Aorta (tissue), 5 donors: ENCODE data around the gene RASSF4. TPM values are rescaled to one million over a fixed set of nuclear protein-coding genes. Genes with fewer than 3 reads are reported as not detected.

Experiments used
- ATAC-seq: fragments of 200-7000 bp; cut with Tn5 transposase; one replicate; pipeline ENCODE4 v1.9.1; 2022; ENCODE audit warnings: moderate library complexity; ENCODE audit not compliant: low FRiP score
- DNase-seq, 2 donors: peaks; one replicate each; pipeline ENCODE4 v3.0.0-alpha.2; 2020
- H3K27ac ChIP-seq, 2 donors: one replicate each; pipeline ENCODE4 v1.5.1; 2013; ENCODE audit warnings: low read length in 2 of 2, mild to moderate bottlenecking in 2 of 2, moderate library complexity in 2 of 2, control low read depth in 1 of 2, inconsistent platforms in 1 of 2, low read depth in 1 of 2
- H3K27me3 ChIP-seq, 2 donors: one replicate each; pipeline ENCODE4 v1.6.1; 2013; ENCODE audit warnings: control low read depth in 1 of 2, low read length in 1 of 2, mild to moderate bottlenecking in 1 of 2, moderate library complexity in 1 of 2; ENCODE audit not compliant: insufficient read depth in 2 of 2, control insufficient read depth in 1 of 2
- H3K36me3 ChIP-seq, 2 donors: one replicate each; pipeline ENCODE4 v1.6.1; 2013; ENCODE audit warnings: control low read depth in 1 of 2, low read length in 1 of 2, mild to moderate bottlenecking in 1 of 2; ENCODE audit not compliant: insufficient read depth in 2 of 2, control insufficient read depth in 1 of 2
- H3K4me1 ChIP-seq, 2 donors: one replicate each; pipeline ENCODE4 v1.6.1; 2013; ENCODE audit warnings: low read length in 2 of 2, control low read depth in 1 of 2, mild to moderate bottlenecking in 1 of 2, moderate library complexity in 1 of 2; ENCODE audit not compliant: insufficient read depth in 2 of 2, control insufficient read depth in 1 of 2
- H3K4me3 ChIP-seq, 2 donors: one replicate each; pipeline ENCODE4 v1.5.1; 2013; ENCODE audit warnings: low read length in 2 of 2, control low read depth in 1 of 2, mild to moderate bottlenecking in 1 of 2
- H3K9me3 ChIP-seq: one replicate; pipeline ENCODE4 v1.6.1; 2013; ENCODE audit warnings: mild to moderate bottlenecking, low read length; ENCODE audit not compliant: control insufficient read depth
- WGBS, 2 donors: extraction: QIAGEN DNeasy Blood & Tissue Kit; methylation state at CpG; one replicate each; pipeline ENCODE4 v1.1.7; 2013; 5-methylcytosine and 5-hydroxymethylcytosine counted together
- intact Hi-C, 2 donors: fragments of 100-400 bp; cut with DNase I; formaldehyde crosslinking; loops; one replicate each; pipeline versions ENCODE4 v1.14.2 to v1.15.0; 2022
- polyA plus RNA-seq, 2 donors: library from polyadenylated mRNA; stranded (reverse); fragments of 200-250 nt; gene quantifications; one replicate each; pipeline ENCODE4 v1.2.3, GENCODE V29; 2013
- total RNA-seq, 2 donors: library from RNA; stranded (reverse); fragmentation: NEBNext Ultra II Directional; extraction: Animal tissue kit (Norgen Biotek cat#: 25700); gene quantifications; one replicate each; pipeline ENCODE4 v1.2.1, GENCODE V29; 2021
- donor health status: healthy with polysubstance abuse.
- donor health status: Bipolar disorder and iron deficiency.
- donor health status: DM: no; HTN: no; CAD: no.
- donor health status: DM: no; HTN: no; CAD: no.
- donor health status: DM: yes; HTN: yes; CAD: no.

The RASSF4 gene
- total and polyA plus RNA-seq, 4 donors, result 13.5 to 82.1 (median 29.3) TPM

GRCh38 chr10:44984671-44985101 is 25.1 kb downstream of the RASSF4 start:
- Histone ChIP-seq H3K36me3 (no peaks in the 10 kb centered on the region), H3K4me3 (no peak overlapping the region), H3K9me3 (no peaks in the 10 kb centered on the region), H3K4me1 (peaks cover 0 to 5% of the 10 kb centered on the region in 2 donors), H3K27me3 (no peaks in the 10 kb centered on the region), H3K27ac (peak overlapping the region in 1 of 2 donors; percentile 50)
- WGBS, 2 donors, result 80 to 85% methylated on average over 15 of the region's 15 CpGs
- ATAC-seq, result no peak
- intact Hi-C loops, result loop anchor here in 1 of 2 donors (5.0 kb wide), 1 partner anchor 1162 kb away; no protein-coding TSS in a partner anchor
- DNase-seq, result peak in 1 of 2 donors; percentile 50

- no peaks in the 10 kb centered on the region for H3K36me3 ChIP-seq
- ATAC-seq, result no peak
- H3K27me3 ChIP-seq, result no peaks in the 10 kb centered on the region
- WGBS, 2 donors, result 18 to 28% methylated on average over 9 of the region's 9 CpGs
- no peak overlapping the region for H3K4me3 ChIP-seq
- intact Hi-C loops, result no loop called here
- peaks cover 0 to 5% of the 10 kb centered on the region in 2 donors for H3K4me1 ChIP-seq
- no peak for DNase-seq
- peak overlapping the region; percentile 47 to 86 for H3K27ac ChIP-seq
- H3K9me3 ChIP-seq, result no peaks in the 10 kb centered on the region
Observed at GRCh38 chr10:44985175-44985681, 25.6 kb downstream of the RASSF4 start.

- ATAC-seq (no peak), DNase-seq (no peak)
- Histone ChIP-seq H3K36me3 (no peaks in the 10 kb centered on the region), H3K27me3 (no peaks in the 10 kb centered on the region), H3K27ac (peak overlapping the region; percentile 50 to 88), H3K4me3 (no peak overlapping the region), H3K9me3 (no peaks in the 10 kb centered on the region), H3K4me1 (peaks cover 0 to 5% of the 10 kb centered on the region in 2 donors)
- intact Hi-C loops, result no loop called here
- 30% methylated on average over 3 of the region's 3 CpGs for WGBS, 2 donors
Observed at GRCh38 chr10:44986179-44986578, 26.6 kb downstream of the RASSF4 start.

GRCh38 chr10:44986670-44987069 is 27.1 kb downstream of the RASSF4 start:
- H3K4me3 ChIP-seq, result no peak overlapping the region
- ATAC-seq (peak; percentile 62), DNase-seq (no peak)
- H3K4me1 ChIP-seq, result peaks cover 0 to 5% of the 10 kb centered on the region in 2 donors
- intact Hi-C loops, result no loop called here
- peak overlapping the region in 1 of 2 donors; percentile 50 for H3K27ac ChIP-seq
- no peaks in the 10 kb centered on the region for H3K9me3 ChIP-seq
- WGBS, 2 donors, result 0 to 3% methylated on average over 3 of the region's 3 CpGs
- H3K27me3 ChIP-seq, result no peaks in the 10 kb centered on the region
- no peaks in the 10 kb centered on the region for H3K36me3 ChIP-seq

GRCh38 chr10:44988957-44989585 is 29.5 kb downstream of the RASSF4 start:
- Histone ChIP-seq H3K27me3 (no peaks in the 10 kb centered on the region), H3K4me1 (peaks cover 4 to 5% of the 10 kb centered on the region in 2 donors), H3K27ac (peak overlapping the region in 1 of 2 donors; percentile 5), H3K4me3 (no peak overlapping the region), H3K36me3 (no peaks in the 10 kb centered on the region), H3K9me3 (no peaks in the 10 kb centered on the region)
- intact Hi-C loops, result no loop called here
- no peak for DNase-seq
- no peak for ATAC-seq
- WGBS, 2 donors, result 95 to 96% methylated on average over 10 of the region's 10 CpGs

GRCh38 chr10:44989597-44990301 is 30.1 kb downstream of the RASSF4 start:
- H3K4me3 ChIP-seq, result no peak overlapping the region
- H3K4me1 ChIP-seq, result peaks cover 4 to 5% of the 10 kb centered on the region in 2 donors
- ATAC-seq (no peak), DNase-seq (no peak)
- no peaks in the 10 kb centered on the region for H3K9me3 ChIP-seq
- no peaks in the 10 kb centered on the region for H3K27me3 ChIP-seq
- no peak overlapping the region for H3K27ac ChIP-seq
- H3K36me3 ChIP-seq, result no peaks in the 10 kb centered on the region
- WGBS, 2 donors, result 86 to 88% methylated on average over 14 of the region's 14 CpGs
- intact Hi-C loops, result no loop called here

- WGBS, 2 donors, result 66 to 82% methylated on average over 8 of the region's 8 CpGs
- intact Hi-C loops, result no loop called here
- Histone ChIP-seq H3K27ac (peak overlapping the region in 1 of 2 donors; percentile 17), H3K27me3 (no peaks in the 10 kb centered on the region), H3K4me1 (peaks cover 4 to 6% of the 10 kb centered on the region in 2 donors), H3K9me3 (no peaks in the 10 kb centered on the region), H3K36me3 (no peaks in the 10 kb centered on the region), H3K4me3 (no peak overlapping the region)
- ATAC-seq, result no peak
- no peak for DNase-seq
Observed at GRCh38 chr10:44990302-44990655, 30.7 kb downstream of the RASSF4 start.

GRCh38 chr10:44990965-44991364 is 31.4 kb downstream of the RASSF4 start:
- Histone ChIP-seq H3K9me3 (no peaks in the 10 kb centered on the region), H3K4me3 (no peak overlapping the region), H3K4me1 (peaks cover 7 to 8% of the 10 kb centered on the region in 2 donors), H3K36me3 (no peaks in the 10 kb centered on the region), H3K27me3 (no peaks in the 10 kb centered on the region), H3K27ac (no peak overlapping the region)
- DNase-seq (peak in 1 of 2 donors; percentile 56), ATAC-seq (no peak)
- 97 to 98% methylated on average over 7 of the region's 7 CpGs for WGBS, 2 donors
- intact Hi-C loops, result no loop called here
